ENCODE measurements around the gene AMIGO2. TPM values are rescaled to one million over a fixed set of nuclear protein-coding genes. Genes with fewer than 3 reads are reported as not detected.

Gene AMIGO2
- total RNA-seq, 4 donors from 2014 or later = 5.1 to 14.8 (median 10.5) TPM

- TF ChIP-seq CTCF (IDR thresholded peaks at IDR 0.05; ENCODE audit: low read depth) = no peak
Measured at GRCh38 chr12:47114481-47114892, 34.7 kb upstream of the AMIGO2 start.

- no peak for TF ChIP-seq CTCF (IDR thresholded peaks at IDR 0.05; ENCODE audit: low read depth)
Measured at GRCh38 chr12:47112679-47113078, 32.9 kb upstream of the AMIGO2 start.

GRCh38 chr12:47111854-47112253, 32.1 kb upstream of the AMIGO2 start:
- no peak for TF ChIP-seq CTCF (IDR thresholded peaks at IDR 0.05; ENCODE audit: low read depth)

GRCh38 chr12:47111392-47111778, 31.6 kb upstream of the AMIGO2 start:
- no peak for TF ChIP-seq CTCF (IDR thresholded peaks at IDR 0.05; ENCODE audit: low read depth)

GRCh38 chr12:47110718-47111391, 31.1 kb upstream of the AMIGO2 start:
- no peak for TF ChIP-seq CTCF (IDR thresholded peaks at IDR 0.05; ENCODE audit: low read depth)

- TF ChIP-seq CTCF (IDR thresholded peaks at IDR 0.05; ENCODE audit: low read depth) = no peak
Measured at GRCh38 chr12:47110011-47110541, 30.3 kb upstream of the AMIGO2 start.

- TF ChIP-seq CTCF (IDR thresholded peaks at IDR 0.05; ENCODE audit: low read depth) = no peak
Measured at GRCh38 chr12:47107926-47108325, 28.2 kb upstream of the AMIGO2 start.

All from subcutaneous adipose tissue (tissue), 4 donors.